Retinal pigment epithelial cell (primary cell): ENCODE measurements around the gene MARF1.
"Not testable (repeated sequence)": the region's sequence is repeated elsewhere in the genome, so short reads cannot be mapped to it uniquely, and the experiment has no call there.

Experiments
- DNase-seq: peaks from one replicate; pipeline ENCODE4 v3.0.0-alpha.2; 2010; ENCODE audit warnings: low read depth
- H3K4me3 ChIP-seq: 2 replicates; pipeline ENCODE4 v1.5.1; 2011; ENCODE audit warnings: mild to moderate bottlenecking, low read length, control low read depth, moderate library complexity
- TF ChIP-seq, protein P1 (sequence below): conservative IDR thresholded peaks from 2 replicates; pipeline ENCODE4 v1.5.1; 2011; ENCODE audit warnings: low read depth, low read length, control low read depth, inconsistent platforms

Gene MARF1

DNA sequence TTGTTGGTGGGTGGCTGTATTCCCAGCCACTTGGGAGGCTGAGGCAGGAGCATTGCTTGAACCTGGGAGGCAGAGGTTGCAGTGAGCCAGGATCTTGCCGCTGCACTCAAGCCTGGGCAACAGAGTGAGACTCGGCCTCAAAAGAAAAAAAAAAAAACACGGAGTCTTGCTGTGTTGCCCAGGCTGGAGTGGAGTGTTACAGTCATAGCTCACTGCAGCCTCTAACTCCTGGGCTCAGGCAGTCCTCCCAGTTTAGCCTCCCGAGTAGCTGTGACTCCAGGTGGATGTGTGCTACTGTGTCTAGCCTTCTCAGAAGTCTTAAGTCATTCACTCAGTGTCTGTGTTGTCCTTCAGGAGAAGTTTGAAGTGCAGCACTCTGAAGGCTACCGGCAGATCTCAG lies 34.5 kb upstream of the MARF1 start:
- TF ChIP-seq, protein P1, sequence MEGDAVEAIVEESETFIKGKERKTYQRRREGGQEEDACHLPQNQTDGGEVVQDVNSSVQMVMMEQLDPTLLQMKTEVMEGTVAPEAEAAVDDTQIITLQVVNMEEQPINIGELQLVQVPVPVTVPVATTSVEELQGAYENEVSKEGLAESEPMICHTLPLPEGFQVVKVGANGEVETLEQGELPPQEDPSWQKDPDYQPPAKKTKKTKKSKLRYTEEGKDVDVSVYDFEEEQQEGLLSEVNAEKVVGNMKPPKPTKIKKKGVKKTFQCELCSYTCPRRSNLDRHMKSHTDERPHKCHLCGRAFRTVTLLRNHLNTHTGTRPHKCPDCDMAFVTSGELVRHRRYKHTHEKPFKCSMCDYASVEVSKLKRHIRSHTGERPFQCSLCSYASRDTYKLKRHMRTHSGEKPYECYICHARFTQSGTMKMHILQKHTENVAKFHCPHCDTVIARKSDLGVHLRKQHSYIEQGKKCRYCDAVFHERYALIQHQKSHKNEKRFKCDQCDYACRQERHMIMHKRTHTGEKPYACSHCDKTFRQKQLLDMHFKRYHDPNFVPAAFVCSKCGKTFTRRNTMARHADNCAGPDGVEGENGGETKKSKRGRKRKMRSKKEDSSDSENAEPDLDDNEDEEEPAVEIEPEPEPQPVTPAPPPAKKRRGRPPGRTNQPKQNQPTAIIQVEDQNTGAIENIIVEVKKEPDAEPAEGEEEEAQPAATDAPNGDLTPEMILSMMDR: no peak
- H3K4me3 ChIP-seq: no peak overlapping the region
- no peak for DNase-seq

DNA sequence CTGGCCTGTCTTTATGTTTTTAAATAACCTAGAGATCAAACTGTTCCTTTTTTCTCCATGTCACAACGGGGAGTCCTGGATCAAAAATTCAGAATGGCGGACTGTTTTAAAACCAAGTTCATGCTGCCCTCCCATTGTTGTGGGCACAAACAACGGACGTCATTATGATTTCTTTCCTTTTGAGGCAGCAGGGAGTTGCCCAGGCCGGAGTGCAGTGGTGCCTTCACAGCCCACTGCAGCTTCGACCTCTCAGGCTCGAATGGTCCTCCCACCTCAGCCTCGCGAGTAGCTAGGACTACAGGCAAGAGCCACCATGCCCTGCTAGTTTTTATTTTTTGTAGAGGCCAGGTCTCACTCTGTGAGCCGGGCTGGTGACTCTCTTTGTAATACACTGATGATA lies 33.6 kb upstream of the MARF1 start:
- H3K4me3 ChIP-seq: no peak overlapping the region
- TF ChIP-seq, protein P1: no peak
- no peak for DNase-seq

DNA sequence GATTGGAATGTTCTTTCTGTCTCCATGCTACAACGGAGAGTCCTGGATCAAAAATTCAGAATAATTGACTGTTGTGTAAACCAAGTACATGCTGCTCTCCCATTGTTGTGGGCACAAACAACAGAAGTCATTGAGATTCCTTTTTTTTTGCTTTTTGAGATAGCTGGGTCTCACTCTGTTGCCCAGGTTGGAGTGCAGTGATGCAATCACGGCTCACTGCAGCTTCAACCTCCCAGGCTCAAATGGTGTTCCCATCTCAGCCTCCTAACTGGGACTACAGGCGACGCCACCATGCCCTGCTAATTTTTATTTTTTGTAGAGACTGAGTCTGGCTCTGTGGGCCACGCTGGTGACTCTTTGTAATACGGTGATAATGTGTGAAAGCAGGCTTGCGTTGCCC lies 31.6 kb upstream of the MARF1 start:
- TF ChIP-seq, protein P1: no peak
- DNase-seq: no peak
- H3K4me3 ChIP-seq: no peak overlapping the region

DNA sequence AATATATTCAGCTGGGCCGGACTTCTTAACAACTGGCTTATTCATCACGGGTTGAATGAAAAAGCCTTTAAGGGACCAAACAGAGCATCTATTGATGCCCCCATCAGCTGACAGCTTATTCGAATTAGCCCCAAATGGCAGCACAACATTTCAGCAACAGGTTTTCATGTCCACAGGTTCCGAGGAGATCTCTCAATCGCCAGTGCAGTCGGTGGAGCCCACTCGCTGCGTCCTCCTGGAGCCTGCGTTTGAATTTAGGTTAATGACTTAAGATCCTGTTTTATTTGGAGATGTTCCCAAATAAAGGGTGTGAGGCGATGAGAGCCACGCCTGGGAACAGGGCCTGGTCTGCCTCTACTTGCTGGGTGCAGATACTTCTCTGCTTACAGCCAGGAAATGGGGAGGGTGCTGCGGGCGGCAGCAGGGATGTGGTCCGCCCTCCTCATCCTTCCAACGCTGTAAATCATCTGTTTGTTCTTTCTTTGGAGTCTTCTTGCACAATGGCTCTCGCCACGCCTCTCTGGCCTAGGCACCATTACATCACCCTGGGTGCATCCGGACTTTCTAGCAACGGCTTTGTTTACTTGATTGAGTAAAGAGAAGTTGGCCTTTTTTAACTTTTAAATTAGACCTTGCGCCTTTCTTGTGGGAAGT lies 29.7 kb upstream of the MARF1 start:
- H3K4me3 ChIP-seq: no peak overlapping the region
- peak; percentile 3 for DNase-seq
- TF ChIP-seq, protein P1: no peak

DNA sequence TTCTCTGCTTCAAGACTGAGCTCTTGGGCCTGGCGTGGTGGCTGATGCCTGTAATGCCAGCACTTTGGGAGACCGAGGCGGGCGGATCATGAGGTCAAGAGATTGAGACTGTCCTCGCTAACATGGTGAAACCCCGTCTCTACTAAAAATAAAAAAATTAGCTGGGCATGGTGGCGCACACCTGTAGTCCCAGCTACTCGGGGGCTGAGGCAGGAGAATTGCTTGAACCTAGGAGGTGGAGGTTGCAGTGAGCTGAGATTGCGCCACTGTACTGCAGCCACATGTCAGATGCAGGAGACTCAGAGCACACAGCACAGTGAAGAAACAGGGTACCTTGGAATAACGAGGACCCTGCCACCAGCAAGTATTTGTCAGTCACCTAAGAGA lies 29.2 kb upstream of the MARF1 start:
- not testable (repeated sequence) for H3K4me3 ChIP-seq, DNase-seq

DNA sequence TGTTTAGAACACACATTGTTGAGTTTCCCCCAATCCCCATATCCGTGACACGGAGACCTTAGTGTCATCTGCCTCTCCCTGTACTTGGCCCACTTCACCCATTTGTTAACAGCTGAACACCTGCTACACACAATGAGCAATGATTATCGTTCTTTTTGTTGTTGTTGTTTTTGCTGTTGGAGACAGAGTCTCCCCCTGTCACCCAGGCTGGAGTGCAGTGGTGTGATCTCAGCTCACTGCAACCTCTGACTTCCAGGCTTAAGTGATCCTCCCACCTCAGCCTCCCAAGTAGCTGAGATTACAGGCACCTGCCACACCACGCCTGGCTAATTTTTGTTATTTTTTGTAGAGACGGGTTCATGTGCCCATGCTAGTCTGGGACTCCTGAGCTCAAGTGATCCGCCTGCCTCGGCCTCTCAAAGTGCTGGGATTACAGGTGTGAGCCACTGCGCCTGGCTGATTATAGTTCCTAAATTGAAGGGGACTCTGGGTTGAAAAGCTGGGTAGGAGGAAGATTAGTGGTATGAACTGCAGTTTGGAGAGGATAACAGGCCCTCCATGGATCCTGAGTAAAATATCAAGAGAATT lies 28.7 kb upstream of the MARF1 start:
- no peak overlapping the region for H3K4me3 ChIP-seq
- DNase-seq: no peak
- TF ChIP-seq, protein P1: no peak

DNA sequence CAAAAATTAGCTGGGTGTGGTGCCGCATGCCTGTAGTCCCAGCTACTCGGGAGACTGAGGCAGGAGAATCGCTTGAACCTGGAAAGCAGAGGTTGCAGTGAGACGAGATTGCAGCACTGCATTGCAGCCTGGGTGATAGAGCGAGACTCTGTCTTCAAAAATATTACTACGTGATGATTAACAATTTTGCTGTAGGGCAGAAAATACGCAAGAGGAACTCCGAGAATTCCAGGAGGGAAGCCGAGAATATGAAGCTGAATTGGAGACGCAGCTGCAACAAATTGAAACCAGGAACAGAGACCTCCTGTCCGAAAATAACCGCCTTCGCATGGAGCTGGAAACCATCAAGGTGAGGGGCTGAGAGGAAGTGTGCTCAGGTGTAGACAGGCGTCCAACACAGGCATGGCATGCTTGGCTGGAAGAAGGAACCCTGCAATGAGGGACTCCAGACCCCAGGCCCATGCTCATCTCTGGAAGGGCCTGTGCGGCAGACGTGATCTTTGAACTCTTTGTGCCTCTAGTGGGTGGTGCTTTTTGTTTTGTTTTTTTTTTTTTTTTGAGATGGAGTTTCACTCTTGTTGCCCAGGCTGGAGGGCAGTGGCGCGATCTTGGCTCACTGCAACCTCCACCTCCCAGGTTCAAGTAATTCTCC lies 24.3 kb upstream of the MARF1 start:
- no peak overlapping the region for H3K4me3 ChIP-seq
- TF ChIP-seq, protein P1: no peak
- DNase-seq: no peak
